HEK293 (cell line): ENCODE measurements around the gene LEF1.

ENCODE experiments used
- CTCF ChIA-PET: fragments of 350-600 bp; formaldehyde crosslinking; extraction: SDS; loops from one replicate; lab custom pipeline; 2021; ENCODE audit warnings: antibody characterized with exemption; lab: Yijun Ruan, JAX
- POLR2A ChIA-PET: fragments of 300-600 bp; formaldehyde crosslinking; extraction: SDS; loops from one replicate; lab custom pipeline; 2020; ENCODE audit warnings: antibody characterized with exemption, inconsistent platforms; lab: Yijun Ruan, JAX
- H3K27ac ChIP-seq: fragments of 200-500 bp; sonication (Bioruptor generic); 2 replicates; pipeline ENCODE4 v1.5.1; 2014; ENCODE audit warnings: low read depth, low read length, control low read depth, inconsistent platforms; ENCODE audit errors: extremely low read depth
- H3K36me3 ChIP-seq, 2 experiments: fragments of 200-500 bp in 1 of 2; sonication (Bioruptor generic) in 1 of 2; 1 replicate in 1 of 2; 2 replicates in 1 of 2; pipeline ENCODE4 v1.5.1; 2014 to 2017; ENCODE audit warnings: inconsistent platforms in 2 of 2, low read length in 2 of 2; ENCODE audit not compliant: control insufficient read depth in 2 of 2, insufficient read depth in 1 of 2
- H3K4me1 ChIP-seq: fragments of 200-500 bp; sonication (Bioruptor generic); 2 replicates; pipeline ENCODE4 v1.5.1; 2014; ENCODE audit warnings: mild to moderate bottlenecking, low read length, inconsistent platforms; ENCODE audit not compliant: control insufficient read depth, insufficient read depth
- H3K4me3 ChIP-seq: 2 replicates; pipeline ENCODE4 v1.5.1; 2011; ENCODE audit warnings: low read depth, mild to moderate bottlenecking, control low read depth, low read length, moderate library complexity
- H3K9me3 ChIP-seq: fragments of 200-500 bp; sonication (Bioruptor generic); 2 replicates; pipeline ENCODE4 v1.5.1; 2014; ENCODE audit warnings: low read depth, low read length, inconsistent platforms; ENCODE audit not compliant: control insufficient read depth, insufficient read depth
- BCL11B ChIP-seq: fragments of 450-650 bp; formaldehyde crosslinking; IDR thresholded peaks from 2 replicates; pipeline ENCODE4 v1.5.1; 2016; ENCODE audit warnings: low read depth, missing biosample characterization, missing genetic modification characterization
- CTCF ChIP-seq: fragments of 450-650 bp; formaldehyde crosslinking; IDR thresholded peaks from 2 replicates; pipeline ENCODE4 v1.5.1; 2016; ENCODE audit warnings: missing biosample characterization, missing genetic modification characterization
- EGR2 ChIP-seq: fragments of 450-650 bp; formaldehyde crosslinking; IDR thresholded peaks from 2 replicates; pipeline ENCODE4 v1.5.1; 2016; ENCODE audit warnings: low read depth, missing biosample characterization, missing genetic modification characterization
- FEZF1 ChIP-seq: fragments of 450-650 bp; formaldehyde crosslinking; IDR thresholded peaks from 2 replicates; pipeline ENCODE4 v1.5.1; 2016; ENCODE audit warnings: missing biosample characterization, missing genetic modification characterization
- HOXA7 ChIP-seq: sonication (generic); formaldehyde crosslinking; IDR thresholded peaks from 2 replicates; pipeline ENCODE4 v1.8.1; 2022; ENCODE audit warnings: missing genetic modification reagents, borderline replicate concordance
- HOXC10 ChIP-seq: sonication (generic); formaldehyde crosslinking; IDR thresholded peaks from 2 replicates; pipeline ENCODE4 v1.8.1; 2023; ENCODE audit warnings: mild to moderate bottlenecking, missing genetic modification reagents
- KLF8 ChIP-seq: fragments of 450-650 bp; formaldehyde crosslinking; IDR thresholded peaks from 2 replicates; pipeline ENCODE4 v1.5.1; 2016; ENCODE audit warnings: missing biosample characterization, missing genetic modification characterization
- PRDM1 ChIP-seq: fragments of 450-650 bp; formaldehyde crosslinking; IDR thresholded peaks from 2 replicates; pipeline ENCODE4; 2016; ENCODE audit warnings: missing biosample characterization, missing genetic modification characterization
- SALL2 ChIP-seq: fragments of 450-650 bp; formaldehyde crosslinking; IDR thresholded peaks from 2 replicates; pipeline ENCODE4 v1.5.0; 2017; ENCODE audit warnings: missing biosample characterization, mild to moderate bottlenecking, missing genetic modification characterization, borderline replicate concordance
- SP7 ChIP-seq: fragments of 450-650 bp; formaldehyde crosslinking; IDR thresholded peaks from 2 replicates; pipeline ENCODE4 v1.5.1; 2016; ENCODE audit warnings: missing biosample characterization, missing genetic modification characterization
- YY1 ChIP-seq: fragments of 450-650 bp; formaldehyde crosslinking; IDR thresholded peaks from 2 replicates; pipeline ENCODE4 v1.5.1; 2018; ENCODE audit warnings: missing biosample characterization, missing genetic modification characterization
- ZBTB1 ChIP-seq: fragments of 450-650 bp; formaldehyde crosslinking; IDR thresholded peaks from 2 replicates; pipeline ENCODE4 v1.5.1; 2016; ENCODE audit warnings: missing biosample characterization, missing genetic modification characterization
- ZBTB8A ChIP-seq: fragments of 450-650 bp; formaldehyde crosslinking; IDR thresholded peaks from 2 replicates; pipeline ENCODE4 v1.5.1; 2016; ENCODE audit warnings: missing biosample characterization, missing genetic modification characterization
- ZIC2 ChIP-seq: fragments of 450-650 bp; formaldehyde crosslinking; IDR thresholded peaks from 2 replicates; pipeline ENCODE4 v1.5.1; 2016; ENCODE audit warnings: missing biosample characterization, missing genetic modification characterization
- ZNF157 ChIP-seq: fragments of 450-650 bp; formaldehyde crosslinking; IDR thresholded peaks from 2 replicates; pipeline ENCODE4 v1.5.1; 2016; ENCODE audit warnings: missing biosample characterization, missing genetic modification characterization
- ZNF174 ChIP-seq: fragments of 450-650 bp; formaldehyde crosslinking; IDR thresholded peaks from 2 replicates; pipeline ENCODE4 v1.5.0; 2017; ENCODE audit warnings: missing biosample characterization, mild to moderate bottlenecking, missing genetic modification characterization
- ZNF19 ChIP-seq: fragments of 450-650 bp; formaldehyde crosslinking; IDR thresholded peaks from 2 replicates; pipeline ENCODE4; 2016; ENCODE audit warnings: missing biosample characterization, missing genetic modification characterization, low read depth
- ZNF23 ChIP-seq: fragments of 450-650 bp; formaldehyde crosslinking; IDR thresholded peaks from 2 replicates; pipeline ENCODE4 v1.5.1; 2016; ENCODE audit warnings: missing biosample characterization, missing genetic modification characterization, borderline replicate concordance
- ZNF248 ChIP-seq: fragments of 450-650 bp; formaldehyde crosslinking; IDR thresholded peaks from 2 replicates; pipeline ENCODE4 v1.5.1; 2017; ENCODE audit warnings: missing biosample characterization, missing genetic modification characterization
- ZNF26 ChIP-seq: fragments of 450-650 bp; formaldehyde crosslinking; IDR thresholded peaks from 2 replicates; pipeline ENCODE4 v1.5.1; 2016; ENCODE audit warnings: missing biosample characterization, missing genetic modification characterization
- ZNF302 ChIP-seq: fragments of 450-650 bp; formaldehyde crosslinking; IDR thresholded peaks from 2 replicates; pipeline ENCODE4 v1.5.1; 2016; ENCODE audit warnings: missing biosample characterization, missing genetic modification characterization, low read depth
- ZNF335 ChIP-seq: fragments of 450-650 bp; formaldehyde crosslinking; conservative IDR thresholded peaks from 2 replicates; pipeline ENCODE4 v1.5.1; 2016; ENCODE audit warnings: missing biosample characterization, missing genetic modification characterization
- ZNF423 ChIP-seq: fragments of 450-650 bp; formaldehyde crosslinking; IDR thresholded peaks from 2 replicates; pipeline ENCODE4 v1.5.1; 2016; ENCODE audit warnings: missing biosample characterization, missing genetic modification characterization
- ZNF48 ChIP-seq: fragments of 450-650 bp; formaldehyde crosslinking; IDR thresholded peaks from 2 replicates; pipeline ENCODE4 v1.5.1; 2016; ENCODE audit warnings: missing biosample characterization, missing genetic modification characterization
- ZNF530 ChIP-seq: fragments of 450-650 bp; formaldehyde crosslinking; IDR thresholded peaks from 2 replicates; pipeline ENCODE4 v1.5.1; 2016; ENCODE audit warnings: low read depth, missing biosample characterization, missing genetic modification characterization
- ZNF571 ChIP-seq: fragments of 450-650 bp; formaldehyde crosslinking; IDR thresholded peaks from 2 replicates; pipeline ENCODE4 v1.5.0; 2017; ENCODE audit warnings: missing biosample characterization, missing genetic modification characterization
- ZNF792 ChIP-seq: fragments of 450-650 bp; formaldehyde crosslinking; IDR thresholded peaks from 2 replicates; pipeline ENCODE4 v1.5.1; 2016; ENCODE audit warnings: missing biosample characterization, missing genetic modification characterization
- TF ChIP-seq, protein P1 (sequence below): fragments of 450-650 bp; formaldehyde crosslinking; IDR thresholded peaks from 2 replicates; pipeline ENCODE4 v1.5.1; 2016; ENCODE audit warnings: missing biosample characterization, missing genetic modification characterization
- TF ChIP-seq, protein P2 (sequence below): fragments of 450-650 bp; formaldehyde crosslinking; IDR thresholded peaks from 2 replicates; pipeline ENCODE4 v1.5.1; 2017; ENCODE audit warnings: missing biosample characterization, missing genetic modification characterization

Gene LEF1

GRCh38 chr4:108140328-108140727 lies 28.4 kb downstream of the LEF1 start:
- Histone ChIP-seq H3K4me1 (peaks cover 8% of the 10 kb centered on the region), H3K4me3 (no peak overlapping the region), H3K36me3 (no peaks in the 10 kb centered on the region), H3K9me3 (no peaks in the 10 kb centered on the region), H3K27ac (no peak overlapping the region)
- CTCF ChIA-PET, result interaction anchor here (0.7 kb wide), 1 partner anchor 10 kb away, joined by 6 read pairs; no protein-coding TSS in a partner anchor
- TF ChIP-seq ZNF48 (tag by site-specific recombination) (no peak), KLF8 (tag by site-specific recombination) (no peak), ZNF23 (tag by site-specific recombination) (no peak), HOXA7 (no peak), CTCF (tag by site-specific recombination) (no peak), SP7 (tag by site-specific recombination) (no peak), PRDM1 (tag by site-specific recombination) (no peak), ZNF248 (tag by site-specific recombination) (no peak), ZNF302 (no peak), HOXC10 (no peak), YY1 (tag by site-specific recombination) (no peak), ZNF792 (tag by site-specific recombination) (no peak), ZBTB1 (tag by site-specific recombination) (no peak), BCL11B (tag by site-specific recombination) (no peak), ZNF26 (no peak)
- TF ChIP-seq, protein P1, sequence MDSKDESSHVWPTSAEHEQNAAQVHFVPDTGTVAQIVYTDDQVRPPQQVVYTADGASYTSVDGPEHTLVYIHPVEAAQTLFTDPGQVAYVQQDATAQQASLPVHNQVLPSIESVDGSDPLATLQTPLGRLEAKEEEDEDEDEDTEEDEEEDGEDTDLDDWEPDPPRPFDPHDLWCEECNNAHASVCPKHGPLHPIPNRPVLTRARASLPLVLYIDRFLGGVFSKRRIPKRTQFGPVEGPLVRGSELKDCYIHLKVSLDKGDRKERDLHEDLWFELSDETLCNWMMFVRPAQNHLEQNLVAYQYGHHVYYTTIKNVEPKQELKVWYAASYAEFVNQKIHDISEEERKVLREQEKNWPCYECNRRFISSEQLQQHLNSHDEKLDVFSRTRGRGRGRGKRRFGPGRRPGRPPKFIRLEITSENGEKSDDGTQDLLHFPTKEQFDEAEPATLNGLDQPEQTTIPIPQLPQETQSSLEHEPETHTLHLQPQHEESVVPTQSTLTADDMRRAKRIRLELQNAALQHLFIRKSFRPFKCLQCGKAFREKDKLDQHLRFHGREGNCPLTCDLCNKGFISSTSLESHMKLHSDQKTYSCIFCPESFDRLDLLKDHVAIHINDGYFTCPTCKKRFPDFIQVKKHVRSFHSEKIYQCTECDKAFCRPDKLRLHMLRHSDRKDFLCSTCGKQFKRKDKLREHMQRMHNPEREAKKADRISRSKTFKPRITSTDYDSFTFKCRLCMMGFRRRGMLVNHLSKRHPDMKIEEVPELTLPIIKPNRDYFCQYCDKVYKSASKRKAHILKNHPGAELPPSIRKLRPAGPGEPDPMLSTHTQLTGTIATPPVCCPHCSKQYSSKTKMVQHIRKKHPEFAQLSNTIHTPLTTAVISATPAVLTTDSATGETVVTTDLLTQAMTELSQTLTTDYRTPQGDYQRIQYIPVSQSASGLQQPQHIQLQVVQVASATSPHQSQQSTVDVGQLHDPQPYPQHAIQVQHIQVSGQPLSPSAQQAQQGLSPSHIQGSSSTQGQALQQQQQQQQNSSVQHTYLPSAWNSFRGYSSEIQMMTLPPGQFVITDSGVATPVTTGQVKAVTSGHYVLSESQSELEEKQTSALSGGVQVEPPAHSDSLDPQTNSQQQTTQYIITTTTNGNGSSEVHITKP (tag by site-specific recombination), result no peak
- TF ChIP-seq, protein P2, sequence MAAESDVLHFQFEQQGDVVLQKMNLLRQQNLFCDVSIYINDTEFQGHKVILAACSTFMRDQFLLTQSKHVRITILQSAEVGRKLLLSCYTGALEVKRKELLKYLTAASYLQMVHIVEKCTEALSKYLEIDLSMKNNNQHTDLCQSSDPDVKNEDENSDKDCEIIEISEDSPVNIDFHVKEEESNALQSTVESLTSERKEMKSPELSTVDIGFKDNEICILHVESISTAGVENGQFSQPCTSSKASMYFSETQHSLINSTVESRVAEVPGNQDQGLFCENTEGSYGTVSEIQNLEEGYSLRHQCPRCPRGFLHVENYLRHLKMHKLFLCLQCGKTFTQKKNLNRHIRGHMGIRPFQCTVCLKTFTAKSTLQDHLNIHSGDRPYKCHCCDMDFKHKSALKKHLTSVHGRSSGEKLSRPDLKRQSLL (tag by site-specific recombination), result no peak
- POLR2A ChIA-PET, result no interaction called here

DNA sequence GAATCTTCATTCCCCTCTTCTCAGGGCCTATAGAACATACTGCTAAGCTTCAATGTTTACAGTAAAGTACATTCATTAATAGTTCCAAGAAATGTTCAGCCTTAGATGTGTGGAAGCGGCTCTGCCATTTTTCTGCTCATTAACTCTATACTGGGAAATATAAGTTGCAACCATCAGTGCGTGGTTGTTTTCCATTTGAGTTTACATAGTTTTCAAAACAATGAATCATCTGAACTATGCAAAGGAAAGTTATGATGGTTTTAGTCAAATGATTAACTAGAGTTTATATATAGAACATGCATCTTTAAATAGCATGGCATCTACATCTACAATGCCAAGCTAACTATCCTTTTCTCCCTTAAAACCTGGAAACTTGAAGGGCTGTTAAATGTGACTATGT lies 29.6 kb downstream of the LEF1 start:
- H3K4me1 ChIP-seq, result peaks cover 10% of the 10 kb centered on the region
- H3K4me3 ChIP-seq, result no peak overlapping the region
- ChIA-PET POLR2A (no interaction called here), CTCF (interaction anchor here (0.5 to 0.6 kb wide), 2 partner anchors 8 to 16 kb away, joined by 3 read pairs; no protein-coding TSS in a partner anchor)
- no peak overlapping the region for H3K27ac ChIP-seq
- H3K36me3 ChIP-seq, result no peaks in the 10 kb centered on the region
- H3K9me3 ChIP-seq, result no peaks in the 10 kb centered on the region
- TF ChIP-seq ZBTB8A (tag by site-specific recombination) (no peak), ZNF157 (no peak), ZIC2 (tag by site-specific recombination) (no peak), SALL2 (tag by site-specific recombination) (no peak), ZNF19 (tag by site-specific recombination) (no peak), FEZF1 (tag by site-specific recombination) (no peak), ZNF335 (tag by site-specific recombination) (no peak), ZNF423 (no peak), ZNF174 (tag by site-specific recombination) (no peak), EGR2 (no peak), ZNF530 (no peak), ZNF571 (tag by site-specific recombination) (no peak)
